IMR-90 (cell line): Measurements from ENCODE around the gene DLGAP4.

Experiments used
- CTCF ChIP-seq: conservative IDR thresholded peaks from 2 replicates; pipeline ENCODE4 v1.5.1; 2012; ENCODE audit warnings: mild to moderate bottlenecking, low read depth, low read length, improper control_type of control experiment
- POLR2A ChIP-seq: IDR thresholded peaks from 2 replicates; pipeline ENCODE4 v1.6.1; 2012; ENCODE audit warnings: mild to moderate bottlenecking, low read depth, low read length

- TF ChIP-seq CTCF: no peak
- no peak for TF ChIP-seq POLR2A
Measured at GRCh38 chr20:36548704-36549627, 242.8 kb downstream of the DLGAP4 start.
